ENCODE measurements around the gene AMFR. TPM values are rescaled to one million over a fixed set of nuclear protein-coding genes. Genes with fewer than 3 reads are reported as not detected.

AMFR gene
- polyA plus RNA-seq, 1 donor (not counting 4 experiments of a cell fraction or from before 2014, with no cell fraction given) = 36.9 TPM

- no peak for FAIRE-seq
- Histone ChIP-seq H3K4me2 (ENCODE audit: control insufficient read depth, extremely low read depth, insufficient read depth, low read depth, low read length) (no peak overlapping the region), H3K36me3 (ENCODE audit: control insufficient read depth in 2 of 2, extremely low read depth in 1 of 2, insufficient read depth in 2 of 2, low read length in 2 of 2) (no peaks in the 10 kb centered on the region), H3K9ac (ENCODE audit: control insufficient read depth, extremely low read depth, insufficient read depth, low read length) (no peak overlapping the region), H2AFZ (ENCODE audit: control insufficient read depth, low read length) (no peak overlapping the region), H3K27me3 (ENCODE audit: control insufficient read depth, extremely low read depth, insufficient read depth, low read length) (peaks cover 7% of the 10 kb centered on the region), H3K9me1 (ENCODE audit: control insufficient read depth, extremely low read depth, insufficient read depth, low read length) (no peaks in the 10 kb centered on the region), H3K4me1 (ENCODE audit: control insufficient read depth, extremely low read depth, insufficient read depth, low read length) (peaks cover 8% of the 10 kb centered on the region), H3K79me2 (ENCODE audit: control insufficient read depth, insufficient read depth, low read length) (no peaks in the 10 kb centered on the region), H3K4me3 (ENCODE audit: control insufficient read depth in 2 of 3, extremely low read depth in 1 of 3, insufficient read depth in 2 of 3, low read depth in 1 of 3, low read length in 3 of 3) (no peak overlapping the region), H3K27ac (ENCODE audit: control insufficient read depth, insufficient read depth, low read length) (no peak overlapping the region), H3K9me3 (ENCODE audit: control insufficient read depth, low read depth, low read length) (no peaks in the 10 kb centered on the region), H4K20me1 (ENCODE audit: control insufficient read depth, extremely low read depth, insufficient read depth, low read length) (no peaks in the 10 kb centered on the region)
- dilution Hi-C loops (cut with MboI; ENCODE audit: extremely low pct_ligation_motif_present, low sequenced_read_pairs) = no loop called here
- TF ChIP-seq EZH2 (IDR thresholded peaks at IDR 0.05; ENCODE audit: low read length) (no peak), CTCF (optimal IDR thresholded peaks at IDR 0.05 in 1 of 3, IDR thresholded peaks at IDR 0.05 in 1 of 3, conservative IDR thresholded peaks at IDR 0.05 in 1 of 3; ENCODE audit: extremely low read depth in 1 of 3, insufficient read depth in 2 of 3, low read length in 3 of 3) (no peak)
- no peak for DNase-seq (ENCODE audit: low read depth, low spot score)
These were observed 106.6 kb downstream of the AMFR start for GRCh38 chr16:56318827-56319140.

- no peaks in the 10 kb centered on the region for H3K9me1 ChIP-seq (ENCODE audit: control insufficient read depth, extremely low read depth, insufficient read depth, low read length)
- H3K9ac ChIP-seq (ENCODE audit: control insufficient read depth, extremely low read depth, insufficient read depth, low read length) = no peak overlapping the region
- H3K36me3 ChIP-seq (ENCODE audit: control insufficient read depth in 2 of 2, extremely low read depth in 1 of 2, insufficient read depth in 2 of 2, low read length in 2 of 2) = no peaks in the 10 kb centered on the region
- FAIRE-seq (peak; percentile 36), DNase-seq (ENCODE audit: low read depth, low spot score) (peak; percentile 33)
- H3K27me3 ChIP-seq (ENCODE audit: control insufficient read depth, extremely low read depth, insufficient read depth, low read length) = peaks cover 7% of the 10 kb centered on the region
- dilution Hi-C loops (cut with MboI; ENCODE audit: extremely low pct_ligation_motif_present, low sequenced_read_pairs) = no loop called here
- TF ChIP-seq EZH2 (IDR thresholded peaks at IDR 0.05; ENCODE audit: low read length) (no peak), CTCF (optimal IDR thresholded peaks at IDR 0.05 in 1 of 3, IDR thresholded peaks at IDR 0.05 in 1 of 3, conservative IDR thresholded peaks at IDR 0.05 in 1 of 3; ENCODE audit: extremely low read depth in 1 of 3, insufficient read depth in 2 of 3, low read length in 3 of 3) (peak; percentile 89 to 98 (median 95))
- H3K4me3 ChIP-seq (ENCODE audit: control insufficient read depth in 2 of 3, extremely low read depth in 1 of 3, insufficient read depth in 2 of 3, low read depth in 1 of 3, low read length in 3 of 3) = no peak overlapping the region
- H3K4me2 ChIP-seq (ENCODE audit: control insufficient read depth, extremely low read depth, insufficient read depth, low read depth, low read length) = peak overlapping the region; percentile 54
- H2AFZ ChIP-seq (ENCODE audit: control insufficient read depth, low read length) = peak overlapping the region; percentile 60
- H3K27ac ChIP-seq (ENCODE audit: control insufficient read depth, insufficient read depth, low read length) = no peak overlapping the region
- no peaks in the 10 kb centered on the region for H3K9me3 ChIP-seq (ENCODE audit: control insufficient read depth, low read depth, low read length)
- no peaks in the 10 kb centered on the region for H3K79me2 ChIP-seq (ENCODE audit: control insufficient read depth, insufficient read depth, low read length)
- peaks cover 5% of the 10 kb centered on the region for H3K4me1 ChIP-seq (ENCODE audit: control insufficient read depth, extremely low read depth, insufficient read depth, low read length)
- no peaks in the 10 kb centered on the region for H4K20me1 ChIP-seq (ENCODE audit: control insufficient read depth, extremely low read depth, insufficient read depth, low read length)
These were observed 107.1 kb downstream of the AMFR start for GRCh38 chr16:56317998-56318826.

All from keratinocyte (primary cell).